Hepatocyte (in vitro differentiated cells): ENCODE data around the gene CRABP1. TPM values are rescaled to one million over a fixed set of nuclear protein-coding genes. Genes with fewer than 3 reads are reported as not detected.

Source experiments
- DNase-seq: peaks from one replicate; pipeline ENCODE4 v3.0.0-alpha.2; 2016; ENCODE audit warnings: low spot score
- H2AFZ ChIP-seq: fragments of 200-600 bp; sonication (generic); 2 replicates; pipeline ENCODE4 v1.6.0; 2016; ENCODE audit warnings: antibody characterized with exemption, mild to moderate bottlenecking
- H3K27ac ChIP-seq: fragments of 200-600 bp; sonication (generic); 2 replicates; pipeline ENCODE4 v1.5.1; 2016; ENCODE audit warnings: mild to moderate bottlenecking
- H3K27me3 ChIP-seq: fragments of 200-600 bp; sonication (generic); 2 replicates; pipeline ENCODE4 v1.6.1; 2016
- H3K36me3 ChIP-seq: fragments of 200-600 bp; sonication (generic); replicated peaks from 2 replicates; pipeline ENCODE4 v1.5.1; 2016; ENCODE audit warnings: low read depth; ENCODE audit not compliant: insufficient read depth
- H3K4me1 ChIP-seq: fragments of 200-600 bp; sonication (generic); 2 replicates; pipeline ENCODE4 v1.5.1; 2016; ENCODE audit warnings: mild to moderate bottlenecking, moderate library complexity; ENCODE audit not compliant: insufficient read depth
- H3K4me2 ChIP-seq: fragments of 200-600 bp; sonication (generic); 2 replicates; pipeline ENCODE4 v1.6.0; 2016
- H3K4me3 ChIP-seq: fragments of 200-600 bp; sonication (generic); 2 replicates; pipeline ENCODE4 v1.5.1; 2016; ENCODE audit warnings: mild to moderate bottlenecking
- H3K79me2 ChIP-seq: fragments of 200-600 bp; sonication (generic); 2 replicates; pipeline ENCODE4 v1.6.0; 2017; ENCODE audit warnings: mild to moderate bottlenecking
- H3K9me2 ChIP-seq: fragments of 200-600 bp; sonication (generic); replicated peaks from 2 replicates; pipeline ENCODE4 v1.6.0; 2017; ENCODE audit warnings: mild to moderate bottlenecking; ENCODE audit not compliant: insufficient read depth
- H3K9me3 ChIP-seq: fragments of 200-600 bp; sonication (generic); 2 replicates; pipeline ENCODE4 v1.5.1; 2016; ENCODE audit warnings: low read depth, mild to moderate bottlenecking
- H4K20me1 ChIP-seq: fragments of 200-600 bp; sonication (generic); 2 replicates; pipeline ENCODE4 v1.6.0; 2016; ENCODE audit warnings: mild to moderate bottlenecking; ENCODE audit not compliant: insufficient read depth, poor library complexity, severe bottlenecking
- CTCF ChIP-seq: fragments of 200-600 bp; sonication (generic); IDR thresholded peaks from 2 replicates; pipeline ENCODE4 v1.5.1; 2016; ENCODE audit warnings: antibody characterized with exemption, mild to moderate bottlenecking; ENCODE audit not compliant: poor library complexity
- EZH2 ChIP-seq: fragments of 200-600 bp; sonication (generic); IDR thresholded peaks from 2 replicates; pipeline ENCODE4 v1.6.1; 2016; ENCODE audit warnings: antibody characterized with exemption, mild to moderate bottlenecking, borderline replicate concordance
- EZH2phosphoT487 ChIP-seq: fragments of 200-600 bp; sonication (generic); IDR thresholded peaks from one replicate; pipeline ENCODE4 v1.6.1; 2018; ENCODE audit warnings: antibody characterized with exemption, mild to moderate bottlenecking, low read depth, moderate library complexity; ENCODE audit not compliant: unreplicated experiment, severe bottlenecking
- WGBS: methylation state at CpG from one replicate; pipeline ENCODE4 v1.1.6; 2016; ENCODE audit warnings: low lambda C conversion rate; ENCODE audit errors: missing lambda C conversion rate; 5-methylcytosine and 5-hydroxymethylcytosine counted together
- polyA plus RNA-seq: library from polyadenylated mRNA; unstranded; fragments of >200 nt; fragmentation: Nextera tagmentation; extraction: Ambion mirVana; gene quantifications from 2 replicates; pipeline ENCODE4 v1.2.1, GENCODE V29; 2016
- total RNA-seq: library from RNA; depleted of rRNA; stranded (reverse); fragments of >200 nt; gene quantifications from 2 replicates; pipeline ENCODE4 v1.2.3, GENCODE V29; 2014

CRABP1 gene
- total and polyA plus RNA-seq, 2 experiments from 2014 or later, result 140 to 179 TPM

DNA sequence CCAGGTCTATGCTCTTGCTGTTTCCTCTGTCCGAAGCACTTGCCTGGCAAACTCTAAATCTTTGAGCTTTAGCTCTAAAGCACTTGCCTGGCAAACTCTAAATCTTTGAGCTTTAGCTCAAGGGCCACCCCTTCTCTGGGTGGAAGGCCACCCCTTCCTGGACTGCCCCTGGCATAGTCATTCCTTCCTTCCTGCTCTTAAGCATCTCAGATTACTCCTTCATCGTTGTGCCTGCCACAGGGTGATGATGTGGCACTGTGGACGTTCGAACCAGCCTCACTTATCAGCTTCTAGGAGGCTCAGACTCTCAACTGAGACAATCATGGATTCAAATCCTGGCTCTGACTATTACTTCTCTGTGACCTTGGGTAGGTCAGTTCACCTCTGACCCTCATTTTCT lies 10.5 kb upstream of the CRABP1 start:
- Histone ChIP-seq H3K27me3 (no peaks in the 10 kb centered on the region), H3K36me3 (no peaks in the 10 kb centered on the region), H3K9me3 (no peaks in the 10 kb centered on the region), H3K4me3 (no peak overlapping the region), H3K4me1 (peaks cover 12% of the 10 kb centered on the region), H3K79me2 (no peaks in the 10 kb centered on the region), H3K4me2 (no peak overlapping the region), H2AFZ (no peak overlapping the region), H4K20me1 (no peaks in the 10 kb centered on the region), H3K9me2 (no peaks in the 10 kb centered on the region), H3K27ac (no peak overlapping the region)
- no peak for TF ChIP-seq CTCF
- TF ChIP-seq EZH2, result no peak
- TF ChIP-seq EZH2phosphoT487, result no peak
- WGBS, result 67% methylated on average over 4 of the region's 4 CpGs
- DNase-seq, result no peak

DNA sequence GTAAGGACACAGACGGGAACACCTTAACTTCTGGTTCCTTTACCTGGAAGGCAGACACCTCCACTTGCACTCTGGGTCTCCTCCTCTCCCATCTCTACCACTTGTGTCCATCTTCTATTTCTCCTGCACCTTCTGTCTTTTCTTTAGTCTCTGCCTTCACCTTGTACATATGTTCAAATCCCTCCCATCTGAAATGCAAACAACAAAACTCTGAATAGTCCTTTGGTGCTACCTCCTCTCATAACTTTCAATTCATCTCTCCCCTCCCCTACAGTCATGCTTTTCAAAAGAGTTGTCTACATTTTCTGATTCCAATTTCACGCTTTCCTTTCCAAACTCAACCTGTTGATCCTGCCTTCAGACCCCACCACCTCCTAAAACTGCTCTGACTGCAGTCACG lies 5.3 kb upstream of the CRABP1 start:
- 93% methylated on average over 3 of the region's 3 CpGs for WGBS
- Histone ChIP-seq H4K20me1 (no peaks in the 10 kb centered on the region), H3K36me3 (no peaks in the 10 kb centered on the region), H3K27me3 (peaks cover 23% of the 10 kb centered on the region), H3K4me2 (no peak overlapping the region), H3K4me3 (no peak overlapping the region), H3K79me2 (no peaks in the 10 kb centered on the region), H3K9me2 (no peaks in the 10 kb centered on the region), H2AFZ (no peak overlapping the region), H3K27ac (no peak overlapping the region), H3K9me3 (no peaks in the 10 kb centered on the region), H3K4me1 (no peaks in the 10 kb centered on the region)
- DNase-seq, result no peak
- TF ChIP-seq EZH2phosphoT487 (no peak), EZH2 (no peak), CTCF (no peak)

- no peaks in the 10 kb centered on the region for H3K36me3 ChIP-seq
- TF ChIP-seq EZH2phosphoT487, result no peak
- TF ChIP-seq EZH2, result no peak
- no peak for TF ChIP-seq CTCF
- no peaks in the 10 kb centered on the region for H3K9me2 ChIP-seq
- no peak overlapping the region for H3K4me3 ChIP-seq
- H3K4me2 ChIP-seq, result no peak overlapping the region
- H4K20me1 ChIP-seq, result no peaks in the 10 kb centered on the region
- H3K27me3 ChIP-seq, result peaks cover 33% of the 10 kb centered on the region
- peaks cover 5% of the 10 kb centered on the region for H3K4me1 ChIP-seq
- H3K79me2 ChIP-seq, result peaks cover 4% of the 10 kb centered on the region
- WGBS, result 81% methylated on average over 4 of the region's 4 CpGs
- no peak for DNase-seq
- no peak overlapping the region for H2AFZ ChIP-seq
- H3K27ac ChIP-seq, result no peak overlapping the region
- H3K9me3 ChIP-seq, result no peaks in the 10 kb centered on the region
Measured at GRCh38 chr15:78335985-78336384, 4.2 kb upstream of the CRABP1 start.

DNA sequence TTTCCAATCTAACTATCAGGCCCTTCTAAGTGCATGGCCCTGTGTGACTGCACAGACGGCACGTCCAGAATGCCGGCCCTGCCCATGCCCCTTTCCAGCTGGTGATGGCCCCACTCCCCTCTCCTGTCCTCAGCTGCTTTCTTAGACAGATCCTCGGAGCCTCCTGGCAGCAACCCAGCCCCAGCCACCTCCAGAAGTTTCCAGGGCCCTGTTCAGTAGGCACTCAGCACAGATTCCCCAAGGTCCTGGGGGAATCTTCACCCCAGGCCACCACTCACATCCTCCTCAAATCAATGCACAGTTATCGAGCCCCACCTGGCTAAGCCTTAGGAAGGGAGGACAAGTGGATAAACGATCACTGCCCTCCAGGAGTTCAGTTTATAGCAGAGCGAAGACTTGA lies 1.4 kb upstream of the CRABP1 start:
- H3K4me1 ChIP-seq, result peaks cover 8% of the 10 kb centered on the region
- H2AFZ ChIP-seq, result no peak overlapping the region
- H4K20me1 ChIP-seq, result no peaks in the 10 kb centered on the region
- H3K4me3 ChIP-seq, result no peak overlapping the region
- no peak for DNase-seq
- no peaks in the 10 kb centered on the region for H3K36me3 ChIP-seq
- 85% methylated on average over 7 of the region's 7 CpGs for WGBS
- TF ChIP-seq EZH2phosphoT487 (no peak), CTCF (no peak), EZH2 (no peak)
- H3K9me3 ChIP-seq, result no peaks in the 10 kb centered on the region
- H3K9me2 ChIP-seq, result no peaks in the 10 kb centered on the region
- H3K4me2 ChIP-seq, result no peak overlapping the region
- no peak overlapping the region for H3K27ac ChIP-seq
- H3K79me2 ChIP-seq, result peaks cover 4% of the 10 kb centered on the region
- peaks cover 60% of the 10 kb centered on the region for H3K27me3 ChIP-seq
